A549 treated with CORT108297 at 1 μM for 4 hours (cell line): ENCODE results near the gene CKAP2. TPM values are rescaled to one million over a fixed set of nuclear protein-coding genes. Genes with fewer than 3 reads are reported as not detected.

Experiments used
- total RNA-seq: library from RNA; stranded (reverse); fragments of 200-300 nt; extraction: Qiagen RNA extraction; gene quantifications from 5 replicates; pipeline ENCODE4 v1.2.3, GENCODE V29; 2022

The CKAP2 gene, protein sequence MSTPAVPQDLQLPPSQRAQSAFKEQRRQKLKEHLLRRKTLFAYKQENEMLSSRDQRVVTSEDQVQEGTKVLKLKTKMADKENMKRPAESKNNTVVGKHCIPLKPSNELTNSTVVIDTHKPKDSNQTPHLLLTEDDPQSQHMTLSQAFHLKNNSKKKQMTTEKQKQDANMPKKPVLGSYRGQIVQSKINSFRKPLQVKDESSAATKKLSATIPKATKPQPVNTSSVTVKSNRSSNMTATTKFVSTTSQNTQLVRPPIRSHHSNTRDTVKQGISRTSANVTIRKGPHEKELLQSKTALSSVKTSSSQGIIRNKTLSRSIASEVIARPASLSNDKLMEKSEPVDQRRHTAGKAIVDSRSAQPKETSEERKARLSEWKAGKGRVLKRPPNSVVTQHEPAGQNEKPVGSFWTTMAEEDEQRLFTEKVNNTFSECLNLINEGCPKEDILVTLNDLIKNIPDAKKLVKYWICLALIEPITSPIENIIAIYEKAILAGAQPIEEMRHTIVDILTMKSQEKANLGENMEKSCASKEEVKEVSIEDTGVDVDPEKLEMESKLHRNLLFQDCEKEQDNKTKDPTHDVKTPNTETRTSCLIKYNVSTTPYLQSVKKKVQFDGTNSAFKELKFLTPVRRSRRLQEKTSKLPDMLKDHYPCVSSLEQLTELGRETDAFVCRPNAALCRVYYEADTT
- total RNA-seq: 28.5 to 42.0 TPM (median 33.0 TPM) in 5 replicates

DNA sequence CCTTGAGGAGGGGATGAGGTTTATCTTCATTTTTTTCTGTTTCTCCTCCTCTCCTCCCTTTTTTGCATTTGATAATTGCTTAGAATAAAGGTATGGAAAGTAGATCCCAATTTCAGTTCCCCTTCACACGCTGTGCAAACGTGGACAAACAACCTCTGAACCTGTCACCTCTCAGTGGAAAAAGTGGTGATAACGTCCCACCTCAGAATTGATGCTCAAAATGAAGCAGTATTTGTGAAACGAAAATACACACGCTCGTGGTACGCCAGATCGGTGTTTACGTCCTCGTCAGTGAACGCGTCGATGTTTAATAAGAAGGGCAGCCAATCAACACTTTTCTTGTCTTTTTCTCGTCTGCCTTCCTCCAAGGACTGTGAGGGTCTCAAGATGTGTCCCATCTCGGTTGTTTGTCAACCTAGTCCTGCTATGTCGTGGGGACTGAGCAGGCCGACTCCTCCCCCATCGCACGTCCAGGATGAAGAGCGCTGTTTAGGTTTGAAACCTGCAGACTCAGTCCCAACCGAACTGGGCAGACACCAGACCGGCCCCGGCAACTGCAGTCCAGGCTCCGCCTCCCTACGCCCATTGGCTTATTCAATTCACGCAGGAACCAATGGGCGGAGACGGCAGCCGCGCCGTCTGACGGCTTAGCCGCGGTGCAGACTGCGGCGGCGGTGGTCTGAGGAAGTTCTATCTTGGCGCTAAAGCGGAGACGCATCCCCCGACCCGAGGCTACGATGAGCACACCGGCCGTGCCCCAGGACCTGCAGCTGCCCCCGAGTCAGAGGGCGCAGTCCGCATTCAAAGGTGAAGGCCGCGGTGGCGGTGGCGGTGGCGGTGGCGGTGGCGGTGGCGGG lies at the start of gene CKAP2:
CKAP2 (plus strand) TSS at position 659 of the 857 bp plus-strand sequence; CDS start at position 738, 79 bp downstream.

DNA sequence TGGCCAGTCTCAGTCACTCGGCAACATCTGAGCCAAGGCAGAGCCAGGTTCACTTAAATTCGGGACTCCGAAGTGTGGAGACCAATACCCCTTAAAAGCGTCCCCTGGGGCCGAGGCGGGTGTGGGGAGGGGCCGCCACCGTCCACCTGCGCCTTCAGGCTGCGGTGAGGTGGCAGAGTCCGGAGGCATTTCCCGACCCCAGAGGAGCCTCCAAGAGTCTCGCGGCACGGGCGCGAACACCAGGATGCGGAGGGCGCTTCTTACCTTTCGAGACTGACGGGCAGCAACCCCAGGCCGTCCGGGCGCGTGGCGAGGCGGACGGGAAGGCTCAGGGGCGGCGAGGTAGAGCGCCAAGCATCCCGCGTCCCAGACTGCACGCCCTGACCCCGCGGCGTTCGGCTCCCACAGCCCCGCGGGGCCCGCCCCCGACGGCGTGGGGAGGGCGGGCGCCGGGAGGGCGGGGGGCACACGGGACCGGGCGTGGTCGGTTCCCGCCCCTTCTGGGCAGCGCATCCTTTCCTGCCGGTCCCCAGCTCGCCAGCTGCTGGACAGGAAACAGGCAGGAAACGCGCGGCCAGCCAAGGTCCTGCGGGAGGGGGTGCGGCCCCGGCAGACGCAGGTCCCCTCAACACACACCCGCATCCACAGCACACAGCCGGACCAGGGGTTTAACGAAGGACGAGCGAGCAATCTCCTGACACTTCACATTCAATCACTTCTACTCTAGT lies 49.3 kb upstream of the CKAP2 start, which contains the start of gene THSD1:
THSD1 (minus strand) TSS at position 406 of the 728 bp plus-strand sequence. CDS start 3,572 bp downstream, outside the sequence.

DNA sequence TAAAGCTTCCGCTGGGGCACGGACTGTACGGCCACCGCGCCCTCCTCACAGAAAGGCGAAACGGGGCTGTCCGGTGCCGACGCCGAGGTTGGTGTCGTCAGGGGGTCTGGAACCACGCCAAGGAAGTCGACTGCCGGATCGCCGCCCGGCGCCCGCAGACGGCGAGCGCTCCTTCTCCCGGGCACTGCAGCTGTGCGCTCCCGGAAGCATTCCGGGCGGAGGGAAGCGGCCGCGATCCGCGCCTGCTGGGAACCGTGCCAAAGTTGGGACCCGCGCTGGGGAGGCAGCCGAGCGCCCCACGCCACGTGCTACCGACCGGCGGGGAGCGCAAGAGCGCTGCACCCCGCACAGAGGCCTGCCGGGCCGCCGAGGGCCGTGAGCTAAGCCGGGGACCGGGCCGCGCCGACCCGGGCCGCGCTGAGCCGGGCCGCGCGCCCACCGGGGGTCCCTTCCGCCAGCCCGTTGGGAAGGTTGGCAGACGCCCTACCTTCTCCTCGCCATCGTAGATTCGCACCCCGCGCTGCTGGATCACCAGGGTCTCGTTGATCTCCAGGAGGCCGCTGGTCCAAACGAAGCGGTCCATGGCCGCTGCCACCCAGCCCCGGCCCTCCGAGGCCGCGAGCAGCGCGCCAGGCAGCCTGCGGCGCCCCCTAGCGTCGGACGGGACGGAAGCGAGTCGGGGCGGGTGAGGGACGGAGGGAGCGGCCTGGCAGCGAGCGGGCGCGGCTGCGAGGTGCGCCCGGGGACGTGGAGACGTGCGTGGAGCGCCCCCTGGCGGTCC lies 5.1 kb upstream of the CKAP2 start, which contains the start of gene VPS36:
VPS36 (minus strand) TSS at position 623 of the 781 bp plus-strand sequence; CDS start at position 583, 40 bp downstream.

Other genes starting within 250 kb of the CKAP2 start
- gene THSD1, start 49.3 kb upstream of the CKAP2 start, total RNA-seq: 8.8 to 9.7 TPM (median 9.2 TPM) in 5 replicates
- 11.4 to 13.6 TPM (median 12.7 TPM) in 5 replicates for gene VPS36, start 4.8 kb upstream of the CKAP2 start, total RNA-seq
- 4.7 to 6.8 TPM (median 5.3 TPM) in 5 replicates for gene HNRNPA1L2, start 187.0 kb downstream of the CKAP2 start, total RNA-seq
- 43.9 to 48.0 TPM (median 44.6 TPM) in 5 replicates for gene SUGT1, start 197.4 kb downstream of the CKAP2 start, total RNA-seq